ENCODE measurements around the gene USP5. TPM values are rescaled to one million over a fixed set of nuclear protein-coding genes. Genes with fewer than 3 reads are reported as not detected.

The USP5 gene
- total and polyA plus RNA-seq, 2 experiments from 2014 or later, result 145 to 156 TPM

- peaks cover 18% of the 10 kb centered on the region for H3K4me1 ChIP-seq (ENCODE audit: low read depth)
- no peaks in the 10 kb centered on the region for H3K27me3 ChIP-seq
- H3K4me3 ChIP-seq, result no peak overlapping the region
- DNase-seq (ENCODE audit: low read depth in 1 of 2, low spot score in 1 of 2), result no peak
- H3K36me3 ChIP-seq, result no peaks in the 10 kb centered on the region
- H3K27ac ChIP-seq, result no peak overlapping the region
- no peaks in the 10 kb centered on the region for H3K9me3 ChIP-seq (ENCODE audit: low read depth)
- no peak for TF ChIP-seq CTCF (IDR thresholded peaks at IDR 0.05; ENCODE audit: low read depth, low read length)
Observed at GRCh38 chr12:6816598-6816997, 35.4 kb upstream of the USP5 start.

- Histone ChIP-seq H3K4me3 (no peak overlapping the region), H3K36me3 (no peaks in the 10 kb centered on the region), H3K9me3 (ENCODE audit: low read depth) (no peaks in the 10 kb centered on the region), H3K27ac (no peak overlapping the region), H3K27me3 (no peaks in the 10 kb centered on the region), H3K4me1 (ENCODE audit: low read depth) (peaks cover 21% of the 10 kb centered on the region)
- DNase-seq (ENCODE audit: low read depth in 1 of 2, low spot score in 1 of 2), result no peak
- no peak for TF ChIP-seq CTCF (IDR thresholded peaks at IDR 0.05; ENCODE audit: low read depth, low read length)
Observed at GRCh38 chr12:6817098-6817497, 34.9 kb upstream of the USP5 start.

- H3K4me1 ChIP-seq (ENCODE audit: low read depth), result peaks cover 27% of the 10 kb centered on the region
- H3K36me3 ChIP-seq, result no peaks in the 10 kb centered on the region
- no peak for TF ChIP-seq CTCF (IDR thresholded peaks at IDR 0.05; ENCODE audit: low read depth, low read length)
- no peak overlapping the region for H3K4me3 ChIP-seq
- no peak overlapping the region for H3K27ac ChIP-seq
- H3K9me3 ChIP-seq (ENCODE audit: low read depth), result no peaks in the 10 kb centered on the region
- no peaks in the 10 kb centered on the region for H3K27me3 ChIP-seq
- no peak for DNase-seq (ENCODE audit: low read depth in 1 of 2, low spot score in 1 of 2)
Observed at GRCh38 chr12:6817662-6818157, 34.2 kb upstream of the USP5 start.

GRCh38 chr12:6818222-6818621 lies 33.7 kb upstream of the USP5 start:
- TF ChIP-seq CTCF (IDR thresholded peaks at IDR 0.05; ENCODE audit: low read depth, low read length), result no peak
- no peaks in the 10 kb centered on the region for H3K27me3 ChIP-seq
- H3K4me3 ChIP-seq, result no peak overlapping the region
- H3K4me1 ChIP-seq (ENCODE audit: low read depth), result peaks cover 27% of the 10 kb centered on the region
- H3K36me3 ChIP-seq, result no peaks in the 10 kb centered on the region
- peak overlapping the region; percentile 46 for H3K27ac ChIP-seq
- no peaks in the 10 kb centered on the region for H3K9me3 ChIP-seq (ENCODE audit: low read depth)
- DNase-seq (ENCODE audit: low read depth in 1 of 2, low spot score in 1 of 2), result peak in 1 of 2 donors; percentile 60

- no peak for TF ChIP-seq CTCF (IDR thresholded peaks at IDR 0.05; ENCODE audit: low read depth, low read length)
- H3K4me1 ChIP-seq (ENCODE audit: low read depth), result peaks cover 27% of the 10 kb centered on the region
- no peaks in the 10 kb centered on the region for H3K27me3 ChIP-seq
- no peak overlapping the region for H3K4me3 ChIP-seq
- no peaks in the 10 kb centered on the region for H3K9me3 ChIP-seq (ENCODE audit: low read depth)
- DNase-seq (ENCODE audit: low read depth in 1 of 2, low spot score in 1 of 2), result no peak
- no peaks in the 10 kb centered on the region for H3K36me3 ChIP-seq
- peak overlapping the region; percentile 46 for H3K27ac ChIP-seq
Observed at GRCh38 chr12:6818645-6819044, 33.3 kb upstream of the USP5 start.
